NB4 (cell line): ENCODE measurements around the gene ZKSCAN8.

Experiments
- CTCF ChIP-seq: IDR thresholded peaks from one replicate; pipeline ENCODE4 v1.5.1; 2012; ENCODE audit warnings: low read depth, low read length
- POLR2A ChIP-seq: IDR thresholded peaks from 2 replicates; pipeline ENCODE4 v1.6.1; 2011; ENCODE audit warnings: mild to moderate bottlenecking; ENCODE audit not compliant: insufficient read length; ENCODE audit errors: extremely low read depth
- TF ChIP-seq, protein P1 (sequence below): IDR thresholded peaks from 2 replicates; pipeline ENCODE4 v1.6.1; 2011; ENCODE audit warnings: low read depth, low read length

GRCh38 chr6:28107506-28107905, 34.2 kb upstream of the ZKSCAN8 start:
- no peak for TF ChIP-seq CTCF
- no peak for TF ChIP-seq POLR2A
- TF ChIP-seq, protein P1, sequence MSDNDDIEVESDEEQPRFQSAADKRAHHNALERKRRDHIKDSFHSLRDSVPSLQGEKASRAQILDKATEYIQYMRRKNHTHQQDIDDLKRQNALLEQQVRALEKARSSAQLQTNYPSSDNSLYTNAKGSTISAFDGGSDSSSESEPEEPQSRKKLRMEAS = no peak
